HG02571 (cell line): ENCODE results near the gene HLA-A.

Experiments
- ATAC-seq: cut with Tn5 transposase; IDR thresholded peaks from one replicate; pipeline ENCODE4 v1.9.1; 2021; ENCODE audit warnings: mild to moderate bottlenecking, moderate library complexity; ENCODE audit not compliant: unreplicated experiment

HLA-A gene

GRCh38 chr6:29933955-29934354 is 8.4 kb upstream of the HLA-A start:
- no peak for ATAC-seq

GRCh38 chr6:29935273-29935955 is 6.9 kb upstream of the HLA-A start:
- ATAC-seq, result no peak

- ATAC-seq, result no peak
Observed at GRCh38 chr6:29938746-29939508, 3.4 kb upstream of the HLA-A start.

GRCh38 chr6:29941016-29941415 is 1.3 kb upstream of the HLA-A start:
- no peak for ATAC-seq

GRCh38 chr6:29941471-29941870 is 861 bp upstream of the HLA-A start:
- no peak for ATAC-seq

GRCh38 chr6:29941916-29942274 is 437 bp upstream of the HLA-A start:
- ATAC-seq, result no peak

GRCh38 chr6:29943053-29943966 is 978 bp downstream of the HLA-A start:
- ATAC-seq, result peak; percentile 5

GRCh38 chr6:29945281-29945820 is 3.0 kb downstream of the HLA-A start:
- ATAC-seq, result no peak

- no peak for ATAC-seq
Observed at GRCh38 chr6:29946223-29947076, 4.1 kb downstream of the HLA-A start.

GRCh38 chr6:29947077-29947980 is 5.0 kb downstream of the HLA-A start:
- ATAC-seq, result no peak

GRCh38 chr6:29948277-29948676 is 5.9 kb downstream of the HLA-A start:
- ATAC-seq, result no peak

- ATAC-seq, result no peak
Observed at GRCh38 chr6:29949934-29950333, 7.6 kb downstream of the HLA-A start.

- no peak for ATAC-seq
Observed at GRCh38 chr6:29951882-29952281, 9.6 kb downstream of the HLA-A start.

- no peak for ATAC-seq
Observed at GRCh38 chr6:29953001-29953441, 10.7 kb downstream of the HLA-A start.

- no peak for ATAC-seq
Observed at GRCh38 chr6:29953686-29954085, 11.4 kb downstream of the HLA-A start.

GRCh38 chr6:29954272-29954671 is 11.9 kb downstream of the HLA-A start:
- ATAC-seq, result no peak

- ATAC-seq, result no peak
Observed at GRCh38 chr6:29955783-29956182, 13.5 kb downstream of the HLA-A start.

- no peak for ATAC-seq
Observed at GRCh38 chr6:29956518-29956917, 14.2 kb downstream of the HLA-A start.

GRCh38 chr6:29958046-29958445 is 15.7 kb downstream of the HLA-A start:
- no peak for ATAC-seq
